Measurements from ENCODE around the gene PPP1R3G. TPM values are rescaled to one million over a fixed set of nuclear protein-coding genes. Genes with fewer than 3 reads are reported as not detected.

The PPP1R3G gene
- total and polyA plus RNA-seq, 2 donors (not counting 1 experiment from before 2014, with no cell fraction given), result 0.72 to 3.3 TPM

- Histone ChIP-seq H3K27me3 (ENCODE audit: control insufficient read depth, insufficient read depth, low read length) (no peaks in the 10 kb centered on the region), H3K4me3 (replicated peaks in 1 of 4; ENCODE audit: control extremely low read depth in 1 of 4, insufficient read depth in 1 of 4, low read depth in 3 of 4, low read length in 4 of 4) (no peak overlapping the region), H3K4me2 (ENCODE audit: extremely low read depth, insufficient read depth, low read length) (no peak overlapping the region), H3K36me3 (ENCODE audit: control insufficient read depth, insufficient read depth, low read length) (no peaks in the 10 kb centered on the region), H4K20me1 (ENCODE audit: control insufficient read depth, extremely low read depth, insufficient read depth, low read length) (no peaks in the 10 kb centered on the region), H3K27ac (ENCODE audit: insufficient read depth, low read length) (no peak overlapping the region), H3K4me1 (ENCODE audit: control insufficient read depth, extremely low read depth, insufficient read depth, low read length) (no peaks in the 10 kb centered on the region), H3K9ac (ENCODE audit: insufficient read depth, low read length) (no peak overlapping the region), H3K9me3 (ENCODE audit: control insufficient read depth, insufficient read depth, low read depth, low read length) (no peaks in the 10 kb centered on the region), H3K79me2 (ENCODE audit: control insufficient read depth, insufficient read depth, low read length) (no peaks in the 10 kb centered on the region), H2AFZ (ENCODE audit: low read length) (no peak overlapping the region)
- no peak for DNase-seq (ENCODE audit: low read depth in 2 of 2)
- no peak for TF ChIP-seq EZH2 (IDR thresholded peaks at IDR 0.05; ENCODE audit: low read length, missing control alignments)
- TF ChIP-seq, protein P1, sequence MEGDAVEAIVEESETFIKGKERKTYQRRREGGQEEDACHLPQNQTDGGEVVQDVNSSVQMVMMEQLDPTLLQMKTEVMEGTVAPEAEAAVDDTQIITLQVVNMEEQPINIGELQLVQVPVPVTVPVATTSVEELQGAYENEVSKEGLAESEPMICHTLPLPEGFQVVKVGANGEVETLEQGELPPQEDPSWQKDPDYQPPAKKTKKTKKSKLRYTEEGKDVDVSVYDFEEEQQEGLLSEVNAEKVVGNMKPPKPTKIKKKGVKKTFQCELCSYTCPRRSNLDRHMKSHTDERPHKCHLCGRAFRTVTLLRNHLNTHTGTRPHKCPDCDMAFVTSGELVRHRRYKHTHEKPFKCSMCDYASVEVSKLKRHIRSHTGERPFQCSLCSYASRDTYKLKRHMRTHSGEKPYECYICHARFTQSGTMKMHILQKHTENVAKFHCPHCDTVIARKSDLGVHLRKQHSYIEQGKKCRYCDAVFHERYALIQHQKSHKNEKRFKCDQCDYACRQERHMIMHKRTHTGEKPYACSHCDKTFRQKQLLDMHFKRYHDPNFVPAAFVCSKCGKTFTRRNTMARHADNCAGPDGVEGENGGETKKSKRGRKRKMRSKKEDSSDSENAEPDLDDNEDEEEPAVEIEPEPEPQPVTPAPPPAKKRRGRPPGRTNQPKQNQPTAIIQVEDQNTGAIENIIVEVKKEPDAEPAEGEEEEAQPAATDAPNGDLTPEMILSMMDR (conservative IDR thresholded peaks at IDR 0.05 in 1 of 2, IDR thresholded peaks at IDR 0.05 in 1 of 2; ENCODE audit: low read depth in 1 of 2, low read length in 2 of 2), result no peak
Measured at GRCh38 chr6:5072440-5072839, 12.7 kb upstream of the PPP1R3G start.

DNA sequence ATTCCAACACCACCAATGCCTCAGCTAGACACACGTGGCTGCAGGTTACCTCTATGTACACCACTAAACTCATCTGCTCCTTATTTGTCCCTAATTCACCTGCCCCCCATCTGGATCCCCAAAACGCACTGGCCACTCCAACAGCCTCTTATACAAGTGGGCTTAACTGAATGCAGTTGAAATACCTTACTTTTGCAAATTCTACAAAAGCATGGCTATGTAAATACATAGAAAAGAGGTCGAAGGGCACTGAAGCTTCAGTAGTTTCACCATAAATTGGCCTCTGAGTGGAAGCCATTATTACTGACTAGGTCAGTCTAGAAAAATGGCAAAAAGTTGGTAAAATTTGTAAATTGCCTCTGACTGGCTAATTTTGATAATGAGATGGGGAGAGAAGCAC lies 11.1 kb upstream of the PPP1R3G start:
- no peak for TF ChIP-seq EZH2 (IDR thresholded peaks at IDR 0.05; ENCODE audit: low read length, missing control alignments)
- TF ChIP-seq, protein P1 (conservative IDR thresholded peaks at IDR 0.05 in 1 of 2, IDR thresholded peaks at IDR 0.05 in 1 of 2; ENCODE audit: low read depth in 1 of 2, low read length in 2 of 2), result no peak
- Histone ChIP-seq H4K20me1 (ENCODE audit: control insufficient read depth, extremely low read depth, insufficient read depth, low read length) (no peaks in the 10 kb centered on the region), H3K4me3 (replicated peaks in 1 of 4; ENCODE audit: control extremely low read depth in 1 of 4, insufficient read depth in 1 of 4, low read depth in 3 of 4, low read length in 4 of 4) (no peak overlapping the region), H3K4me2 (ENCODE audit: extremely low read depth, insufficient read depth, low read length) (no peak overlapping the region), H3K4me1 (ENCODE audit: control insufficient read depth, extremely low read depth, insufficient read depth, low read length) (no peaks in the 10 kb centered on the region), H3K9ac (ENCODE audit: insufficient read depth, low read length) (no peak overlapping the region), H2AFZ (ENCODE audit: low read length) (no peak overlapping the region), H3K79me2 (ENCODE audit: control insufficient read depth, insufficient read depth, low read length) (no peaks in the 10 kb centered on the region), H3K36me3 (ENCODE audit: control insufficient read depth, insufficient read depth, low read length) (no peaks in the 10 kb centered on the region), H3K27ac (ENCODE audit: insufficient read depth, low read length) (no peak overlapping the region), H3K9me3 (ENCODE audit: control insufficient read depth, insufficient read depth, low read depth, low read length) (no peaks in the 10 kb centered on the region), H3K27me3 (ENCODE audit: control insufficient read depth, insufficient read depth, low read length) (no peaks in the 10 kb centered on the region)
- DNase-seq (ENCODE audit: low read depth in 2 of 2), result no peak

GRCh38 chr6:5076931-5077330 lies 8.2 kb upstream of the PPP1R3G start:
- no peak for DNase-seq (ENCODE audit: low read depth in 2 of 2)
- H4K20me1 ChIP-seq (ENCODE audit: control insufficient read depth, extremely low read depth, insufficient read depth, low read length), result no peaks in the 10 kb centered on the region
- H3K9me3 ChIP-seq (ENCODE audit: control insufficient read depth, insufficient read depth, low read depth, low read length), result no peaks in the 10 kb centered on the region
- H3K27me3 ChIP-seq (ENCODE audit: control insufficient read depth, insufficient read depth, low read length), result no peaks in the 10 kb centered on the region
- peaks cover 3% of the 10 kb centered on the region for H3K4me1 ChIP-seq (ENCODE audit: control insufficient read depth, extremely low read depth, insufficient read depth, low read length)
- TF ChIP-seq, protein P1 (conservative IDR thresholded peaks at IDR 0.05 in 1 of 2, IDR thresholded peaks at IDR 0.05 in 1 of 2; ENCODE audit: low read depth in 1 of 2, low read length in 2 of 2), result no peak
- no peak for TF ChIP-seq EZH2 (IDR thresholded peaks at IDR 0.05; ENCODE audit: low read length, missing control alignments)
- no peak overlapping the region for H3K9ac ChIP-seq (ENCODE audit: insufficient read depth, low read length)
- no peak overlapping the region for H3K4me2 ChIP-seq (ENCODE audit: extremely low read depth, insufficient read depth, low read length)
- no peaks in the 10 kb centered on the region for H3K36me3 ChIP-seq (ENCODE audit: control insufficient read depth, insufficient read depth, low read length)
- no peak overlapping the region for H2AFZ ChIP-seq (ENCODE audit: low read length)
- H3K79me2 ChIP-seq (ENCODE audit: control insufficient read depth, insufficient read depth, low read length), result no peaks in the 10 kb centered on the region
- no peak overlapping the region for H3K4me3 ChIP-seq (replicated peaks in 1 of 4; ENCODE audit: control extremely low read depth in 1 of 4, insufficient read depth in 1 of 4, low read depth in 3 of 4, low read length in 4 of 4)
- H3K27ac ChIP-seq (ENCODE audit: insufficient read depth, low read length), result no peak overlapping the region

Measured in fibroblast of lung (primary cell).